ENCODE data around the gene TTC23. TPM values are rescaled to one million over a fixed set of nuclear protein-coding genes. Genes with fewer than 3 reads are reported as not detected.

Gene TTC23, protein sequence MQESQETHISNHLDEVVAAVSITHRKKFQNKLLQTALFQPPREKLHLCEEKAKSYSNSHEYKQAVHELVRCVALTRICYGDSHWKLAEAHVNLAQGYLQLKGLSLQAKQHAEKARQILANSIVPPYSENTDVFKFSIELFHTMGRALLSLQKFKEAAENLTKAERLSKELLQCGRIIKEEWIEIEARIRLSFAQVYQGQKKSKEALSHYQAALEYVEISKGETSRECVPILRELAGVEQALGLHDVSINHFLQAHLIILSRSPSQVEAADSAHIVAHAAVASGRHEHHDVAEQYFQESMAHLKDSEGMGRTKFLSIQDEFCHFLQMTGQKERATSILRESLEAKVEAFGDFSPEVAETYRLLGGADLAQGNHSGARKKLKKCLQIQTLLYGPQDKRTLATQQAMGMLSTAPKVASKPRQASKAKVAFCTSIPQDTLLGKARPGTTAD
- total RNA-seq (2014; rRNA removed; shearing (Covaris generic)), result 34.5 and 36.4 TPM in 2 replicates

DNA sequence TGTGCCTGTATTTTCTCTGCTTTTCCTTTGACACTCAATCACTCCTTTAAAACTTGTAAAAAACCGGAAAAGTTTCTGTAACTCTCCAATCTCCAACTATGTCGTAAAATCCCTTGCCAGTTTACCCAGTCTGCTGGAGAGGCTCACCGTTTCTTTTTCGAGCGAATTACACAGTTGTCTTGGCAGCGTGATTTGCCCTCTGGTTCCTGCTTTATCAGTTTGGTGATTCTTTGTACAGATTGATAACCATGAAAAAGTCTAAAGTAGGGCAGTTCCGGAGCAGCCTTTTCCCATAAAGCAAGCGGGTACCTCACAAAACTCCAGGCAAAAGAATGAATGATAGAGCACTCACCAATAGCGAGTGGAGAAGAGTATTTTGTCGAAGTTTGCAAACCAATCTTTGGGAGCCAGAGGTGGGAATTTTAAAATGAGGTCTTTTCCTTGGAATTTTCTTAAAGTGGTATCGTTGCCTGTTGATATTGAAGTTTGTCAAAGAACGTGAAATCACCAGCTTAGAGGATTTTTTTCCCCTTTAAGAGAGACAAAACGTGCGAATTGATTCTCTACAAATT, at the start of gene TTC23:
TSS of gene TTC23 (minus strand) at position 312 of the 572 bp plus-strand sequence. CDS start 20,869 bp downstream, outside the sequence.
- peak; percentile 94 for DNase-seq (ENCODE audit: low read depth)

DNA sequence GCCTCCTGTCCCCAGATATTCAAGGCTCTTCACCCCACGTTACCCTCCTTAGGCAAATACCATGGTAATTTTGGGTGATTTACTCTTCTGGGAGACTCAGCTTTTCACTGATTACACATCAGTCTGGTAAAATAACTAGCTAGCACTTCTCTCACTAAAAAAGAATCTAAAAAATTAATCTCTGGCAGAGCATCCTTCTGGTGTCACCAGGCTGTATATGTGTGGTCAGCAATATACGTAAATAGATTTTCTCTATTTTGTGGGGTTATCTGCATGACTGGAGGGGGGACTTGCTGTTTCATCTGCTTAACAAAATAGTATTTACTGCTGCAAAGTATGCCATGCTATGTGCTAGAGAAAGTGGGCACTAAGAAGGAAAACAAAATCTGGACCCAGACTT, 47.0 kb upstream of the TTC23 start:
- DNase-seq (ENCODE audit: low read depth), result no peak

DNA sequence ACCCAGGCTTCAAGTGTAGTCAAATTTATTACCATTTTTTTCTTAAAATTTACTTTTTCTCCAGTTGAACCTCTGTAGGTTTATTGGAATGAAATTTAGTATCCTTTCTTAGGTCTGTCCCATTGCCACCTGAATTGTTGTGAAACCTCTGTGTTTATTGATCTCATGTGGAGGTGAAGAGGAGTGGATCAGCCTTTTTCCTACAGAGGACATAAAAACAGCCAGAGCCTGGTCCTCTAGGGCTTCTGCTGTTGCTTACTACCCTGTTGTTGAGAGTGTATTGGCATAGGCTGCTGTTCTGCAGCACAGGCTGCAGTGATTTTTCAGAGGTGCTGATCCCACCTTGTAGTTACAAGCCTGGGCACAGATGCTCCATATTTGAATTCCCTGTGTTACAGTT, 46.5 kb upstream of the TTC23 start:
- no peak for DNase-seq (ENCODE audit: low read depth)

DNA sequence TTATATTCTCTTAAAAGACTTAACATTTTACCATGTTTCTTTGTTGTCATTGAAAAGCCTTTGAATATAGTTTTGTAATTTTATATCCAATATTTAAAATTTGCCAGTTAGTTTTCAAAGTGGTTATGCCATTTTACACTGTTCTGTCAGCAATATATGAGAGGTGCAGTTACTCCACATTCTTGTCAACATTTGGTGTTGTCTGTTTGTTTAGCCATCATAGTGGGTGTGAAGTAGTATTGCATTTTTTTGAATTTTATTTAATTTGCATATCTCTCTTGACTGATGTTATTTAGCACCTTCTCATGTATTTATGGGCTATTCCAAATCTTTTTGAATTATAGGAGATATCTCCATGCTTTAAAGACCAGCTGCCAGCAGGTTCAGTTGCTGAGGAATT, 42.3 kb upstream of the TTC23 start:
- no peak for DNase-seq (ENCODE audit: low read depth)

DNA sequence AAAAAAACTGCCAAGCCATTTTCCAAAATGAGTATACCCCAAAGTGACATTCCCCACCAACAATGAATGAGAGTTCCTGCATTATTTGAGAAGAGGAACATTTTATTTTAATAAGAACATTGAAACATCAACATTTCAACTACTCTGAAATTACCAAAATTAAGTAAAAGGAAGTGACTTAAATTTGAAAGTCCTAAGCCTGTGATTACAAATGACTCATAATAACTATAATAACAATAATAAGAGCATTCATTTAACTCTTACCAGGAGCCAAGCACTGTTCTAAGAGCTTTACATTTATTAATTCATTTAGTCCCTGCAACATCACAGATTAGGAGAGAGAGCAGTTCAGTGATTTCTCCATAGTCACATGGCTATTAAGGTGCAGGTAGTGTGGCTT, 34.3 kb upstream of the TTC23 start:
- no peak for DNase-seq (ENCODE audit: low read depth)

DNA sequence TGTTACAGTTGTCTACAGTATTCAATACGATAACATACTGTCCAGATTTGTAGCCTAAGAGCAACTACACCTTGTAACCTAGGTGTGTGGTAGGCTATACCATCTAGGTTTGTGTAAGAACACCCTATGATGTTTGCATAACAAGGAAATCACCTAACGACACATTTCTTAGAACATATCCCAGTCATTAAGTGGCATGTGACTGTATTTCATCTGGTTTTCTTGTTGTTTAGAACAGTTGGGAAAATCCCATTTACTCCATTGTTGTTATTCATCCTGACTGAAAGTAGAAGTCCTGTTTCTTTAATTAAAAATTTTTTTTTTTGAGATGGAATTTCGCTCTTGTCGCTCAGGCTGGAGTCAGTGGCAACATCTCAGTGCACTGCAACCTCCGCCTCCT, 33.2 kb upstream of the TTC23 start:
- DNase-seq (ENCODE audit: low read depth), result no peak

DNA sequence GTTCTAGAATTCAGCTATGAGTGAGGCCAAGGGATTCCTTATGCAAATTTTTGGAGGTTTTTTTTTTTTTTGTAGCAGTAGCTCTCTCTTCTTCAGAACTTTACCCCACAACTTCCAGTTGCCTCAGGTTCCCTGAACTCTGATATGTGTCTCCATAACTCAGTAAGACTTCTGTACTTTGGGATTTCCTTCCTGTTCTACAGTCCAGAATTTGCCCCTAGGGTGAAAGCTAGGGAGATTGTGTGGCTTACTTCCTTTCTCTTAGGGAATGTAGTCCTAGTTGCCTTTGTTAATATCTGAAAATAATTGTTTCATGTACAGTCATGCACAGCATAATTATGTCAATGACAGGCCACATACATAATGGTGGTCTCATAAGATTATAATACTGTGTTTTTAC, 32.7 kb upstream of the TTC23 start:
- peak; percentile 36 for DNase-seq (ENCODE audit: low read depth)

DNA sequence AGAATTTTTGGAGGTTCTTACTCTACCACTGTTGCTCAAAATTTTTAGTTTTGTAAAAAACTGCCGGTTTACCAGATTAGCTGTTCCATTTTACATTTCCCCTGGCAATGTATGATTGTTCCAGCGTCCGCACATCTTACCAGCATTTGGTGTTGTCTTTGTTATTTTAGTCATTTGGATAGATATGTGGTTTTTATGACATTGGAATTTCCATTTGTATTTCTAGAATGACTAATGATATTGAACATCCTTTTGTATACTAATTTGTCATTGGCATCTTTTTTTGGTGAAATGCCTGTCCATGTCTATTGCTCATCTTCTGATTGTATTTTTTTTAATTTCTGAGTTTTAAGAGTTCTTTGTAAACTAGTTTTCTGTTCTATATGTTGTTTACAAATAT, 30.4 kb upstream of the TTC23 start:
- no peak for DNase-seq (ENCODE audit: low read depth)

DNA sequence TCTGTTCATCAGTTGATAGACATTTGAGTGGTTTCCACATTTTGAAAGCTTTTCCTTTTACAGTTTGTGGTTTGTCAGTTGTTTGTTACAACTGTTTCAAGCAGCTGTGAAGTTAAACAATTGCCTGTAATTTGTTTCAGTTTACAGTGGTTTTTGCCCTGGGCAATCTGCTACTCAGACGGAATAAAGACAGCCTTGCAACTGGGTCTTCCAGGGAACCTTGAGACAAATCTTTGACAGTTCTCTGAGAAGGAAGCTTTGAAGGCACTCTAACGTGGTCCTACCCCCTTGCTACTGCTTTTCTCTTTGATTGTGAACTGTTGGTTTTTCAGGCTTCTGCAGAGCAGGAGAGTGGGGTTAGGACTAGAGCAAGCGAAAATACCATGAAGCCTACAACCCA, 29.9 kb upstream of the TTC23 start:
- DNase-seq (ENCODE audit: low read depth), result peak; percentile 40

DNA sequence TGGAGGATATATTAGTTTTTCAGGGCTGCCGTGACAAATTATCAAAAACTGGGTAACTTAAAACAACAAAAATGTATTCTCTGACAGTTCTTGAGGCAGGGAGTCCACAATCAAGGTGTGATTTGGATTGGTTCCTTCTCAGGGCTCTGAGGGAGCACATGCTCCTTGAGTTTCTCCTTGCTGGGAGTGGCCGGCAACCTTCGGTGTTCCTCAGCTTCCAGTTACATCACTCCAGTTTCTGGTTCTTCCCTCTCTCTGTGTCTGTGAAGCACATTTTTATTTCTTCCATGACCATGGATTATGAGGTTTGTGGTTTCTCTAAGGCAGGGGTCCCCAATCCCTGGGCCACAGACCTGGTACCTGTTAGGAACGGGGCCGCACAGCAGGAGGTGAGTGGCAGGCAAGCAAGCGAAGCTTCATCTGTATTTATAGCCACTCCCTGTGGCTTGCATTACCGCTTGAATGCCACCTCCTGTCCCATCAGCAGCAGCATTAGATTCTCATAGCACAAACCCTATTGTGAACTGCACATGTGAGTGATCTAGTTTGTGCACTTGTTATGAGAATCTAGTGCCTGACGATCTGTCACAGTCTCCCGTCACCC, 26.2 kb upstream of the TTC23 start:
- no peak for DNase-seq (ENCODE audit: low read depth)

DNA sequence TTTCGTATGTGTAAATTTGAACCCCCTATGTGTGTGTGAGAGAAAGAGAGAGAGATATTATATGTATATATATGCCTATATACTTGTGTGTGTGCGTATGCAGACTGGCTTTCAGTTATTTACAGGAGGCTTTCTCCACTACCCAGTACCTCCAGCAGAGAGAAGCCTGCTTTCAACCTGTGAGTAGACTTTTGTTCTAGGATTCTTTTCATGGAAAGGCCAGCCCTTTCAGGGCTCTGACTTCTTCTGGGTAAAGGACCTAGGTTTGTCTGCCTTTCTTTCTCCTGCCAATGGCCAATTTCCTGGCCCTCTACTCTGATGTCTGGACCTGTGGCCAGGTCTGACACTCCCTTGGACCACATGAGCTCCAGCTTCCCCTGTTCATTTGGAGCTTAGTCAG, 25.7 kb upstream of the TTC23 start:
- DNase-seq (ENCODE audit: low read depth), result no peak

DNA sequence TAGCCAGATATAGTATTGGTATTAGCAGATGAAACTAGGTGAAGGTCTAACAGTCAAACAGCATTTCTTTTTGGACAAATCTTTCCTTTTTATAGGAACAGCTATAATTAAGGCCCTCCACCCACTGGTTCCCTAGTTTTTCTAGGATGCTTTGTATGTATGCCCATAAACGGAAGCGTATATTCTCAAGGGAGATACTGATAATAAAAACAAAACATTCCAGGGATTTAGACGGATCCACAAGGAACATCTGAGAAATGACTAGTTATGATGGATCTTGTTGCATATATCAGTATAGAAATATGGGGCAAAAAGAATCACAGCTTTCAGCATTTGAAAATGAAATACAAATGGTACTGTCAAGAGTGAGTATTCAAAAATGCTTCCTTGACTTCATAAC, 24.4 kb upstream of the TTC23 start:
- no peak for DNase-seq (ENCODE audit: low read depth)

DNA sequence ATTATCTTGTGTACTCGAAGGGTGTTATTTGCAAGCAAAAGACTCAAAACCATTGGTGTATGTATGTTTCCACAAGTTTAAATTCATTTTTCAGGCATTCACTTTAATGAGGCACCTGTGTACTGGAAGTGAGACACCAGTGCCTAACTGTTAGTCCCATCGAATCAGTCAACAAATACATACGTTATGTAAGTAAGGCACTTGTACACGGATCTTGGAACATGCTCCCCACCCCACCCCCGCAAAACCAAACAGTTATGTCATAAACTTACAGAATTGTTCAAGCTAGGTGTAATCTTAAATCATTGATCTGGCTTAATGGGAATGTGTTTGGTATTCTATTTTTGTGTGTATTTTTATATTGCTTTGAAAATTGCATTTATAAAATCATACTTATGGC, 19.1 kb upstream of the TTC23 start:
- no peak for DNase-seq (ENCODE audit: low read depth)

DNA sequence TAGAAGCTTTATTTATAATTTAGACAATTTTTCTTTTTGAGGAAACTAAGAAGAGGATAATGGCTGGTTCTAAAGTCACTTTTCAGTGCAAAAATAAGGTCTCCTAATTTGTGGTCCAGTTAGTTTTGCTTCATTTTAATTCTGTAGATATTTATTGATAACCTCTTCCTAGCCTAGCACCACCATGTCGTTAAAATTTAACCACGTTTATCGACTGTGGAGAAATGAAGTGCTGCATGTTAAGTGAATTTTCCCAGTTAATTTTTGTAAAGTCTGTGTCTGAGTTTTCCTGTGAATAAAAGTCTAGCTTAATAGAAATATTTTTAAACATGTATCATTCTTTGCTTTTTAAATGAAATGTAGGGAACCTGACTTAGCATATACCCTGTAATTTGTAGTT, 18.6 kb upstream of the TTC23 start:
- no peak for DNase-seq (ENCODE audit: low read depth)

DNA sequence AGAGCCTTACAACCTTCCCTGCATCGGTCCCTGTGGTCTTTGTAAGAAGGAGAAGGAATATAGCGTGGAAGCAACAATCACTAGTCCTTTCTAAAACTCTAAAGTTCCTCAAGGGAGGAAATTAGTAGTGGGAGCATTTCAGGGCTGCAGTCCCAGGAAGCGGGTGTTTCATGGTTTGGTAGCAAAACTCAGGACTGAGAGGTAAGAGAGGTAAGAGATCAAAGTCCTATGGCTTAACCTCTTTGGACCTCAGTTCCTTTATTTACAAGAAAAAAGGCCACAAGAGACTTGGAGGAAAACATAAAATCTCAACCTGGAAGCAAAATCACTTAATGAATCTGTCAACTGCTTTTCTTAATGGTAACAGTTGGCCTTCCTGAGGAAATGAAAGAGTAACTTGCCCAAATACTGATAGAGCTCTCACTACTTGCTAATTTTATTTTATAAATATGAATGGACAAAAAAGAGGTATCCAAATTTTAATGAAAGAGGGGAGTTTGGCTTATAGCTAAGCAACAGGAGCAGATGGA, 16.2 kb upstream of the TTC23 start:
- DNase-seq (ENCODE audit: low read depth), result no peak

DNA sequence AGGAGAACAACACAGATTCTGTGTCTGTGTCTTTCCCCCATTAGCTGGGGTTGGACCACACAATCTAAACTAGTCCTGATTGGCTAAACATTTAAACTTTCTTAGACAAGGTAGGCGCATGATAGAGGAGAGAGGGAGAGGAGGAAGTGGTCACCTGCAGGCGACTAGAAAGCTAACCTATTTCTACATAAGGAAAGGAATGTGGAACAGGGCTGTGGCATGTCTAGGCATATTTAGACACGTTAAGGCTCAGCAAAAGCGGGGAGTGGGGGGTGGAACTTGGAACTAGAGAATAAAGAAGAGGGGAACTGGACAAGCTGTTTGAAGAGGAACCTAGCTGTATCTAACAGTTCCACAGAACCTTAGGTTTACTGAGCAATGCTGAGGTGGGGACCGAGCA, 14.7 kb upstream of the TTC23 start:
- no peak for DNase-seq (ENCODE audit: low read depth)

DNA sequence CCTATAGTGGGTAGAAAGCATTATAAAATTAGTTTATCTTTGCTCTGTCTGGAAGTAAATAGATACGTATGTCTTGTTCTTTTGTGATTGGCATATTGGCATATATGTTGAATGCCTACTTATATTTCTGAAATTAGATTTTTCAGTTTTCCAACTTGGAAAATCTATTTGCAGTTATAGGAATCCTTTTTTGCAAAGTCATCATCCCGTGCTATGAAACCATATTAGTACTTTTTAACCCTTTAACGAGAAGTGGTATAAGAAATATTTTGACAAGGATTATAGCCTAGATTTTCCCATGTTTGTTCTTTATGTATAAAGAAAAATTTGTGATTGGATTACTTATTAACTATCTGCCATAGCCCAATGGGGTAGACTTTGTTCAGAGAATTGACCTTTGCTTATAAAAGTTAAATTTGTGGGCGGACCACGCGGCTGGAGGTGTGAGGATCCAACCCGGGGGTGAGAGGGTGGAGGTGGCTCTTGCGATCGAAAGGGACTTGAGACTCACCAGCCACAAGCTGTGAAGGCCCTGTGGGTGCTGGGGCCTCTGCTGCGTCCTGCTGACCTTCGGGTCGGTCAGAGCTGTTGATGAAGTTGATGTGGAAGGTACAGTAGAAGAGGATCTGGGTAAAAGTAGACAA, 7.8 kb upstream of the TTC23 start:
- no peak for DNase-seq (ENCODE audit: low read depth)

DNA sequence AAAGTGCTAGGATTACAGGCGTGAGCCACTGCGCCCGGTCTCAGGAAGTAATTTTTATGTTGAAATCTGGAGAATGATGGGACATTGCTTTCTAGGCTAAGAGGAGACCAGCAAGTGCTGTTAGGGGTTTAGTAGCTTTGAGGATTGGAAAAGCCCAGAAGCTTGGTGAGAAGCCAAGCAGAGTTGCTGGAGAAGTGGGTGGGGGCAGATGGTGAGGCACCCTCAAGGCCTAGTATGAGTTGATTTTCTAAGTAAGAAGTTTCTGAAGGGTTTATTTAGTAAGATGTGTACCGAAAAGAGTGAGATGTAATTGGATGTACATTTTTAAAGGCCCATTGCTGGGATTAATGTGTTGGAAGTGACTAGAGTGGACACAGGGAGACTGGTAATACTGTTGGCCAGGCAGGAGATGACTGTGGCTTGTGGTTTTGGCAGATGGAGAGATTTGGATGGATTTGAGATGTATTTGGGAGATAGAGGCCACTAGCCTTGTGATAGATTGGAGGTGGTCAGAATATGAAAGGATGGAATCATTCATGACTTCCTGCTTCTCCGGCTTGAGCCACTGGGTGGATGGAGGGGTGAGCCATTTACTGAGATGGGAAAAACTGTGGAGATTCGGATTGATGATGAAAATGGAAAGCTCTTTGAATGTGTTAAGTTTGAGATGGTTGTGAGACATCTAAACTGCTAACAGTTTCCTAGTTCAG, 4.2 kb upstream of the TTC23 start:
- DNase-seq (ENCODE audit: low read depth), result peak; percentile 90

DNA sequence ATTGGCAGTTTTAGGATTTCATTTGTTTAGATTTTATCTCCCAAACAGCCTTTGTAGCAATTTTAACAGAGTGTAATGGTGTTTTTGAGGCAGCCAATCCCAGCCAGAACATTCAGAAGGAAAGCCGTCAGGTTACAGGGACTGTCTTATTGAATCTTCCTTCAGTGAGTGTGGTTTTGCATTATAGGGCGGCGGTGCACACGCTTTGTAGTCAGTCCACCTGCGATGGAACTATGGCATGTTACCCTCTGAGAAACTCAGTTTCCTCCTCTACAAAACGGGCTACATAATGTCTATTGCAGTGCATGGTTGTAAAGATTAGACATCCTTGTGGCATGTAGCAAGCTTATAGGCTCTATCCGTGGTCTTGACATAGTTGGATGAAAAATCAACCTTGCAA, 2.9 kb upstream of the TTC23 start:
- no peak for DNase-seq (ENCODE audit: low read depth)

DNA sequence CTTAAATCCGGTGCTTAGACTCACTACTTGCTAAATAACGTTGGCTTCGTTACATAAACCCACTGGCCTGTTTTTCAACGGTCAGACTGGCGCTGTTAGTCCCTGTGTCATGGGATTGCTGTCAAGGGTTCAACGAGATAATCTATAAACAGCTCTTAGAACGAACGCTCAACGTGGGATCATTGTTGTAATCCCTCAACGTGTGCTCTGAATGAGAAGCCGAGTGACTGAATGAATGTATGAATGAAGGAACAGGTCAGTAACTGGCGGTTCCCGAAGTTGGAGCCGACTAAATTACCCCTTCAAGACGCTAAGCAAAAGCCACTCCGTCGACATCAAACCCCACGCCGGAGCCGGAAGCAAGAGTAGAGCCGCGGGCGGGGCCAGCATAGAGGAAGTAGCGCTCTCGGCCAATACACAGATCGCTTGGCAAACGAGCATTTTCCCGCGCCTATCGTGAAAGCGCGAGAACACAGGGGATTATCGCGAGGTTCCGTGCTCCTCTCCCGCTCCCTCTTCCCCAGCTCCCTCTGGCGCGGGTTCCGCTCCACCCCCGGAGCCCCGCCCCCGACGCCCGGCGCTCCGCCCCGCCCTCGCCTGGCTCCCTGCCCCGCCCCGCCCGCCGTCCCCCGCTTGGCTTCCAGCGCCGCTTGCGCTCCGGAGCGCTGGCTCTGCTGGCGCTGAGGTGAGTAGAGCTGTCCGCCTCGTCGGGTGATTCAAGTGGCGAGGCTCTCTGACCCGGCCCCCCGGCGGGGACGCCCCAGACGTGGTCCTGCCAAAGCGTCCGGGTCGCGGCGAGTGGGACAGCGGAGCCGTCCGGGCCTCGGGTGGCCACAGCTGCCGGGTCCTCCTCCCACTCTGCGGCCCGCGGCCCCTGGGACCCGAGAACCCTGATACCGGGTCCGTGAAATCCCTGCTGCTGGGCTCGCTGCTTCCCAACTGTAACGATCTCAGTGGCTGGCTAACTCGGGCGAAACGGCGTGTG, 1.8 kb upstream of the TTC23 start, which contains the start of gene LRRC28:
TSS of gene LRRC28 (plus strand) at position 625 of the 985 bp plus-strand sequence. CDS start 4,477 bp downstream, outside the sequence.
- peak; percentile 97 for DNase-seq (ENCODE audit: low read depth)

All from M059J (cell line).